NCI-H1930 (cell line): ENCODE measurements around the gene VPS39.
"Not testable (repeated sequence)": the region's sequence is repeated elsewhere in the genome, so short reads cannot be mapped to it uniquely, and the experiment has no call there.

Experiments used
- DNase-seq, 2 experiments: peaks; one replicate each; lab custom pipeline; 2025; lab: John Stamatoyannopoulos, UW

Gene VPS39, protein sequence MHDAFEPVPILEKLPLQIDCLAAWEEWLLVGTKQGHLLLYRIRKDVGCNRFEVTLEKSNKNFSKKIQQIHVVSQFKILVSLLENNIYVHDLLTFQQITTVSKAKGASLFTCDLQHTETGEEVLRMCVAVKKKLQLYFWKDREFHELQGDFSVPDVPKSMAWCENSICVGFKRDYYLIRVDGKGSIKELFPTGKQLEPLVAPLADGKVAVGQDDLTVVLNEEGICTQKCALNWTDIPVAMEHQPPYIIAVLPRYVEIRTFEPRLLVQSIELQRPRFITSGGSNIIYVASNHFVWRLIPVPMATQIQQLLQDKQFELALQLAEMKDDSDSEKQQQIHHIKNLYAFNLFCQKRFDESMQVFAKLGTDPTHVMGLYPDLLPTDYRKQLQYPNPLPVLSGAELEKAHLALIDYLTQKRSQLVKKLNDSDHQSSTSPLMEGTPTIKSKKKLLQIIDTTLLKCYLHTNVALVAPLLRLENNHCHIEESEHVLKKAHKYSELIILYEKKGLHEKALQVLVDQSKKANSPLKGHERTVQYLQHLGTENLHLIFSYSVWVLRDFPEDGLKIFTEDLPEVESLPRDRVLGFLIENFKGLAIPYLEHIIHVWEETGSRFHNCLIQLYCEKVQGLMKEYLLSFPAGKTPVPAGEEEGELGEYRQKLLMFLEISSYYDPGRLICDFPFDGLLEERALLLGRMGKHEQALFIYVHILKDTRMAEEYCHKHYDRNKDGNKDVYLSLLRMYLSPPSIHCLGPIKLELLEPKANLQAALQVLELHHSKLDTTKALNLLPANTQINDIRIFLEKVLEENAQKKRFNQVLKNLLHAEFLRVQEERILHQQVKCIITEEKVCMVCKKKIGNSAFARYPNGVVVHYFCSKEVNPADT

GRCh38 chr15:42207674-42208579, at the start of gene VPS39:
Gene VPS39 (minus strand): TSS chr15:42208304. CDS start chr15:42208153, 151 bp downstream.
- DNase-seq = peak; percentile 34 to 54

- DNase-seq = no peak
These were observed 45.2 kb upstream of the VPS39 start for GRCh38 chr15:42253300-42253699.

DNA sequence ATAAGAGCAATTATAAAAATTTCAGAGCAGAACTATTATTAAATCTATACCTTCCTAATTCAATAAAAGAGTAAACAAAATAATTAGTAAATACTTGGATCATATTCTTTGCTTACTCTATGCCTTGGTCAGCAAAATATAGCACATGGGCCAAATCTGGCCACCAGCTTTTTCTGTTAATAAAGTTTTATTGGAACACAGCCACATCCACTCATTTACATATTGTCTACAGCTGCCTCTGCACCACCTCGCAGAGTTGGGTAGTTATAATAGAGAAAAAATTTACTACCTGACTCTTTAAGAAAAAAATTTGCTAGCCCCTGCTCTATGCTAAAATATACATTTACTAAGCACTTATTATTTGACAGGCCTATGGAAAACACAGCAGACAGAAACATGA, 32.7 kb upstream of the VPS39 start:
- no peak for DNase-seq

- DNase-seq = no peak
These were observed 31.6 kb upstream of the VPS39 start for GRCh38 chr15:42239528-42240182.

GRCh38 chr15:42233107-42233506, 25.0 kb upstream of the VPS39 start:
- DNase-seq = no peak

DNA sequence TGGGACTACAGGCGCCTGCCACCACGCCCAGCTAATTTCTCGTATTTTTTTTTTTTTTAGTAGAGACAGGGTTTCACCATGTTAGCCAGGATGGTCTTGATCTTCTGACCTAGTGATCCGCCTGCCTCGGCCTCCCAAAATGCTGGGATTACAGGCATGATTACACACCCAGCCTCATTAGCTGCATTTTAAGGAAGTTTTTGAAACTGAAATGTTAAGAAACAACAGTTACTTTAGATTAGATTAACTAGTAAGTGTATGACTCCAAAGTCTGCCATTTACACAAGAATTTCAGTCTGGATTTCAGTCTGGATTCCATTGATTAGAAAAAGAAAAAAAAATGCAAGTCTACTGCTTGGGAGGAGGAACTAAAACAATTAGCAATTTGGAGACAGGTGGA, 24.5 kb upstream of the VPS39 start:
- no peak for DNase-seq

- no peak for DNase-seq
These were observed 23.0 kb upstream of the VPS39 start for GRCh38 chr15:42231088-42231487.

- not testable (repeated sequence) for DNase-seq
These were observed 20.9 kb upstream of the VPS39 start for GRCh38 chr15:42228981-42229380.

DNA sequence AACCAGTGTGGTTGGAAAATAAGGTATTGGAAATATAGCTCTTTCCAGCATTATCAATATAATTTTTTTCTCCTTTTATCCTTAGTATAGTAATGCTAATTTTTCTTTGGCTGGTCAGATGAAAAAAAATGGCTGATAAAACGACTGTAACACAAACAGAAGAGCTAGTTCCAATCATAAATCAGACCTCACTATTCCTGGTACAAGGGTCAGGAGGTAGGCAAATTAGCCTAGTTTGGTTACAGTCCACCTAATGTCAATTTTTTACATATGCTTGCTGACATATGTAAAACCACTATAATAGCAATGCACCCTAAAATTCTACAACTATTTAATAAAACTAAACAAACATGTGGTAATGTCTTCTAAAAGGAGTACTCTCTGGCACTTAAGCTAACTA, 19.9 kb upstream of the VPS39 start:
- DNase-seq = no peak

DNA sequence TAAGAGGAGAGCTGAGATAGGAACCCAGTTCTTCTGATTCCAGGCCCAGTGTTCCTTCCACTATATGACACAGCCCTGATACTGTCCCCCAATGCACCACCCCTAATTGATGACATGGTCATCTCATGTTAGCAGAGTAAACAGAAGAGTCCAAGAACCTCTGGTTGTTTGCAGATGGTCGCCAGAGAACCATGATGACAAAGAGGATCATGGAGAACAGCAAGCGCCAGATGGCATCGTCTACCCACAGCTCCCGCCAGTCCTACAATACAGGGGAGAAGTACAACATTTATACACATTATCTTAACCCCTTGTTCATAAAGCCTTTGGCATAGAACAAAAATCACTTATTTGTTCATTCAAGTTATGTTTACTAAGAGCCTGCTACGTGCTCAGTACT, 18.5 kb upstream of the VPS39 start:
- no peak for DNase-seq

DNA sequence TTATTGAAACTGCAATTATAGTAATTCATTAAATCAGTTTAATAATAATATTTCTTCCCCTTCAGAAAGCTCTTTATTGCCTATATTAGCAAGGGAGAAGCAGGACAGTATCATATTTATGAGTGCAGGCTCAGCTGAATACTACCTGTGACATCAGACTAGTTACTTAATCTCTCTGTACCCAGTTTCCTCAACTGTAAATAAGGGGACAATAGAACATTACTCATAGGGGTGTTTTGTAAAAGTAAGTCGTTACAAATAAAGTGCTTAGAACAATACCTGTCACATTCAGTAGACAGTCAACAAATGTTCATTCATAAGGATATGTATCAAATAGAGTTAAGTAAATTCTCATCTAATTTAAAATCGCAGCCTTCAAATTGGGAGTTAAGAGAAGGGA, 12.1 kb upstream of the VPS39 start:
- no peak for DNase-seq

DNA sequence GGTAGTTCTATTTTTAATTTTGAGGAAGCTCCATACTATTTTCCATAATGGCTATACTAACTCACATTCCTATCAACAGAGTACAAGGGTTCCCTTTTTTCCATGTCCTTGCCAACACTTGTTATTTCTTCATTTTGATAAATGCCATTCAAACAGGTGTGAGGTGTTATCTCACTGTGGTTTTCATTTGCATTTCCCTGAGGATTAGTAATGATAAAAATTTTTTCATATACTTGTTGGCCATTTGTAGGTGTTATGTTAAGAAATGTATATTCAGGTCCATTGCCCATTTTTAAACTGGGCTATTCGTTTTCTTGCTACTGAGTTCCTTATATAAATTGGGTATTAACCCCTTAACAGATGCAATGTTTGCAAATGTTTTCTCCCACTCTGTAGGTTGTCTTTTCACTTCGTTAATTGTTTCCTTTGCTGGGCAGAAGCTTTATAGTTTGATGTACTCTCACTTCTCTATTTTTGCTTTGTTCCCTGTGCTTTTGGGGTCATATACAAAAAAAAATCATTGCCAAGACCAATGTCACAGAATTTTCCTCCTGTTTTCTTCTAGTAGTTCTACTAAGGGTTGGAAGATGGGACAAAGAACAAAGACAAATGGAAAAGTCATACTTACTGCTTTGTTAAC, 11.0 kb upstream of the VPS39 start:
- no peak for DNase-seq

GRCh38 chr15:42217568-42217967, 9.5 kb upstream of the VPS39 start:
- no peak for DNase-seq

- no peak for DNase-seq
These were observed 8.1 kb upstream of the VPS39 start for GRCh38 chr15:42215913-42216829.

GRCh38 chr15:42214600-42214999, 6.5 kb upstream of the VPS39 start:
- DNase-seq = no peak

DNA sequence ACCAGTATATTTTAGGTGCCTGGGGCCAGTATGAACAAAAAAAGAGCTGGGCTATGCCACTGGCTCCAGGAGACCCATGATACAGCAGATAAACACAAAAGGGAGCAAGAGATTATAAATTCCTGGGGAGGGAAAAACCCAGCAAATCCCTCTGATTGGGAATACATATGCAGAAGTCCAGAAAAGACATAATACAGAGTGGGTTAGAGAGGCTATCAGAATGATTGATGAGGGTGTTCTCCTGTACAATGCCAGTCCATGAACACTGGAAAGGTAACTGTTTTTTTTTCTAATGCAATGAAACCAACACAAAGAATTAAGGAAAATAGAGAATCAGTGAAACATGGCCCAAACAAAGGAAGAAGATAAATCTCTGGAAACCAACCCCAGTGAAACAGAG, 5.4 kb upstream of the VPS39 start:
- no peak for DNase-seq

DNA sequence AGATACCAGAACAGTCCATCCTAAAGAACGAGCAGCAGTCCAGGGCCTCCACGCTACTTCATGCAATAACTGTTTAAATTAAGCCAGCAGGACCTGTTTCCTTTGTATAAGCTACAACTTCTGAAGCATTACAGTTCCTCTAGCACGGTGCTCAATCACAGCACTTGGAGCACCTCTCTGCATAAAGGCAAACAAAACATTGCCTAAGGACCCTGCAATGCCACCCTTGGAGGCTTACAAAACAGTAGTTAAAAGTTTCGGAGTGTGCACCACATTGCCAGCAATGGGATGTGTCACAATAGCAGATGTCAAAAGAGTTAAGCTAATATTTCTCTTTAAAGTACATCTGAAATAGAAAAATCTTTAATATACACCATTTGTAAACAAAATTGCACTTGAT, 2.6 kb upstream of the VPS39 start:
- DNase-seq = no peak

DNA sequence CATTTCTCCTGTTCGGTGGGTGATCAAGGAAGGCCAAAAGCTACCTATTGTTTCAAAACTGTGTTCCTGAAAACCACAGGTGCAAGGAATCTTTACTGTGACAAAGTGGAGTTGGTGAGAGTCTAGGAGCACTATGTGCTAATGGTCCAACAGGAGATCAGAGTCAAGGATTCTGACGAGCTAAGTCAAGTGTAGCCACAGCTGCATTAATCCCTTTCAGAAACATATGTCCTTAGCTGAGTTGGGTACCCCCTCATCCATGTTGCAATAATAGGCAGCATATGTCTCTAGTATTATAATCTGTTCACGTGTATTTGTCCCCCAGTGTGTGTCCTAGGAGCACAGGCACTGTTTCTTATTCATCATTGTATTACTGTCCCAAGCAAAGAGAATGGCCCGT, 1.7 kb downstream of the VPS39 start:
- DNase-seq = no peak

- DNase-seq = no peak
These were observed 4.2 kb downstream of the VPS39 start for GRCh38 chr15:42203891-42204290.

GRCh38 chr15:42202653-42203052, 5.5 kb downstream of the VPS39 start:
- no peak for DNase-seq
